NT2/D1 (cell line): ENCODE results near the gene NUDT4.
"Not testable (repeated sequence)": the region's sequence is repeated elsewhere in the genome, so short reads cannot be mapped to it uniquely, and the experiment has no call there.

Experiments
- DNase-seq: peaks from one replicate; pipeline ENCODE4 v3.0.0-alpha.2; 2011; ENCODE audit warnings: low read depth, low spot score
- H3K27me3 ChIP-seq: 2 replicates; pipeline ENCODE4 v1.6.0; 2011; ENCODE audit warnings: mild to moderate bottlenecking; ENCODE audit not compliant: insufficient read length, insufficient read depth
- H3K36me3 ChIP-seq: 2 replicates; pipeline ENCODE4 v1.6.1; 2011; ENCODE audit warnings: mild to moderate bottlenecking, low read length, mixed read lengths; ENCODE audit not compliant: insufficient read depth, insufficient read length
- H3K4me1 ChIP-seq: 2 replicates; pipeline ENCODE4 v1.5.1; 2011; ENCODE audit not compliant: insufficient read depth, insufficient read length
- H3K4me3 ChIP-seq: 2 replicates; pipeline ENCODE4 v1.5.1; 2011; ENCODE audit warnings: low read depth; ENCODE audit not compliant: insufficient read length
- H3K9ac ChIP-seq: 2 replicates; pipeline ENCODE4 v1.6.0; 2011; ENCODE audit warnings: low read depth; ENCODE audit not compliant: insufficient read length
- H3K9me3 ChIP-seq: 2 replicates; pipeline ENCODE4 v1.5.1; 2011; ENCODE audit warnings: mild to moderate bottlenecking, low read length; ENCODE audit not compliant: insufficient read depth
- SUZ12 ChIP-seq: IDR thresholded peaks from 2 replicates; pipeline ENCODE4 v1.6.1; 2011; ENCODE audit not compliant: insufficient read length, insufficient read depth; ENCODE audit errors: extremely low read depth
- YY1 ChIP-seq: IDR thresholded peaks from 2 replicates; pipeline ENCODE4 v1.6.1; 2011; ENCODE audit not compliant: insufficient read length, insufficient read depth
- ZNF274 ChIP-seq: IDR thresholded peaks from 2 replicates; pipeline ENCODE4 v1.6.1; 2011; ENCODE audit warnings: mild to moderate bottlenecking, low read depth, low read length

Gene NUDT4

GRCh38 chr12:93369505-93369904, 8.2 kb upstream of the NUDT4 start:
- no peak for DNase-seq
- Histone ChIP-seq H3K4me1 (peaks cover 3% of the 10 kb centered on the region), H3K36me3 (no peaks in the 10 kb centered on the region), H3K9me3 (no peaks in the 10 kb centered on the region), H3K4me3 (no peak overlapping the region), H3K27me3 (no peaks in the 10 kb centered on the region), H3K9ac (no peak overlapping the region)
- TF ChIP-seq YY1 (no peak), ZNF274 (no peak), SUZ12 (no peak)

GRCh38 chr12:93370947-93371346, 6.8 kb upstream of the NUDT4 start:
- Histone ChIP-seq H3K9me3 (no peaks in the 10 kb centered on the region), H3K4me3 (no peak overlapping the region), H3K27me3 (no peaks in the 10 kb centered on the region), H3K36me3 (no peaks in the 10 kb centered on the region), H3K4me1 (peaks cover 5% of the 10 kb centered on the region), H3K9ac (no peak overlapping the region)
- DNase-seq: no peak
- TF ChIP-seq ZNF274: no peak
- no peak for TF ChIP-seq YY1
- no peak for TF ChIP-seq SUZ12

GRCh38 chr12:93373961-93374656, 3.6 kb upstream of the NUDT4 start:
- no peak for TF ChIP-seq SUZ12
- no peak for TF ChIP-seq YY1
- no peak for TF ChIP-seq ZNF274
- DNase-seq: no peak
- Histone ChIP-seq H3K4me1 (peaks cover 10% of the 10 kb centered on the region), H3K9me3 (no peaks in the 10 kb centered on the region), H3K36me3 (no peaks in the 10 kb centered on the region), H3K27me3 (no peaks in the 10 kb centered on the region), H3K9ac (peak overlapping the region; percentile 5), H3K4me3 (no peak overlapping the region)

GRCh38 chr12:93375906-93376305, 1.8 kb upstream of the NUDT4 start:
- no peaks in the 10 kb centered on the region for H3K27me3 ChIP-seq
- peaks cover 2% of the 10 kb centered on the region for H3K36me3 ChIP-seq
- H3K9ac ChIP-seq: peak overlapping the region; percentile 23
- no peak for DNase-seq
- TF ChIP-seq YY1 (no peak), SUZ12 (no peak)
- no peak overlapping the region for H3K4me3 ChIP-seq
- no peaks in the 10 kb centered on the region for H3K9me3 ChIP-seq
- H3K4me1 ChIP-seq: peaks cover 9% of the 10 kb centered on the region

- DNase-seq: no peak
- H3K4me3 ChIP-seq: peak overlapping the region; percentile 78
- no peaks in the 10 kb centered on the region for H3K27me3 ChIP-seq
- no peaks in the 10 kb centered on the region for H3K9me3 ChIP-seq
- TF ChIP-seq SUZ12 (no peak), ZNF274 (no peak), YY1 (no peak)
- H3K4me1 ChIP-seq: peaks cover 8% of the 10 kb centered on the region
- H3K9ac ChIP-seq: peak overlapping the region; percentile 88
- peaks cover 9% of the 10 kb centered on the region for H3K36me3 ChIP-seq
Measured at GRCh38 chr12:93376436-93377251, 1.1 kb upstream of the NUDT4 start.

GRCh38 chr12:93378196-93378997, 672 bp downstream of the NUDT4 start:
- H3K4me1 ChIP-seq, DNase-seq: not testable (repeated sequence)
- peak overlapping the region; percentile 94 for H3K9ac ChIP-seq

GRCh38 chr12:93378998-93379325, 1.2 kb downstream of the NUDT4 start:
- no peak for TF ChIP-seq ZNF274
- Histone ChIP-seq H3K36me3 (peaks cover 14% of the 10 kb centered on the region), H3K4me1 (peaks cover 6% of the 10 kb centered on the region), H3K9ac (peak overlapping the region; percentile 94), H3K27me3 (no peaks in the 10 kb centered on the region), H3K9me3 (no peaks in the 10 kb centered on the region), H3K4me3 (peak overlapping the region; percentile 84)
- DNase-seq: no peak

More at GRCh38 chr12:93378196-93378997, 672 bp downstream of the NUDT4 start:
- not testable (repeated sequence) for H3K36me3 ChIP-seq, H3K27me3 ChIP-seq, H3K9me3 ChIP-seq
- H3K4me3 ChIP-seq: peak overlapping the region; percentile 84
